Measurements from ENCODE around the gene CELF2. TPM values are rescaled to one million over a fixed set of nuclear protein-coding genes. Genes with fewer than 3 reads are reported as not detected.

The CELF2 gene
- total RNA-seq, 1 donor from 2014 or later = 6.4 TPM

GRCh38 chr10:11004144-11005077 lies 13.3 kb upstream of the CELF2 start:
- DNase-seq (ENCODE audit: low read depth) = no peak

GRCh38 chr10:11005725-11006427 lies 11.8 kb upstream of the CELF2 start:
- no peak for DNase-seq (ENCODE audit: low read depth)

GRCh38 chr10:11006428-11006825 lies 11.2 kb upstream of the CELF2 start:
- DNase-seq (ENCODE audit: low read depth) = no peak

- DNase-seq (ENCODE audit: low read depth) = no peak
These were observed 10.1 kb upstream of the CELF2 start for GRCh38 chr10:11007476-11008020.

GRCh38 chr10:11009471-11010308 lies 8.0 kb upstream of the CELF2 start:
- no peak for DNase-seq (ENCODE audit: low read depth)

GRCh38 chr10:11010582-11010981 lies 7.1 kb upstream of the CELF2 start:
- no peak for DNase-seq (ENCODE audit: low read depth)

GRCh38 chr10:11011436-11011835 lies 6.2 kb upstream of the CELF2 start:
- DNase-seq (ENCODE audit: low read depth) = no peak

- peak; percentile 65 for DNase-seq (ENCODE audit: low read depth)
These were observed 5.7 kb upstream of the CELF2 start for GRCh38 chr10:11011984-11012383.

- no peak for DNase-seq (ENCODE audit: low read depth)
These were observed 5.0 kb upstream of the CELF2 start for GRCh38 chr10:11012421-11013295.

- no peak for DNase-seq (ENCODE audit: low read depth)
These were observed 3.8 kb upstream of the CELF2 start for GRCh38 chr10:11013836-11014235.

GRCh38 chr10:11014671-11015445 lies 2.8 kb upstream of the CELF2 start:
- peak; percentile 26 for DNase-seq (ENCODE audit: low read depth)

GRCh38 chr10:11015446-11015934 lies 2.2 kb upstream of the CELF2 start:
- no peak for DNase-seq (ENCODE audit: low read depth)

GRCh38 chr10:11017000-11017569 lies 587 bp upstream of the CELF2 start:
- DNase-seq (ENCODE audit: low read depth) = no peak

GRCh38 chr10:11018432-11018841 lies 765 bp downstream of the CELF2 start:
- DNase-seq (ENCODE audit: low read depth) = no peak

GRCh38 chr10:11018855-11019631 lies 1.4 kb downstream of the CELF2 start:
- DNase-seq (ENCODE audit: low read depth) = no peak

- DNase-seq (ENCODE audit: low read depth) = no peak
These were observed 2.3 kb downstream of the CELF2 start for GRCh38 chr10:11019724-11020547.

- no peak for DNase-seq (ENCODE audit: low read depth)
These were observed 2.9 kb downstream of the CELF2 start for GRCh38 chr10:11020548-11020942.

GRCh38 chr10:11022213-11022612 lies 4.5 kb downstream of the CELF2 start:
- DNase-seq (ENCODE audit: low read depth) = no peak

Measured in renal cortical epithelial cell (primary cell).